Sigmoid colon (tissue), 4 donors: ENCODE results near the gene CYB5R3.

ENCODE experiments used
- CTCF ChIP-seq, 4 experiments: fragments of 450-650 bp in 3 of 4; fragments of 200-600 bp in 1 of 4; IDR thresholded peaks; one replicate each; pipeline ENCODE4 v1.5.1; 2016 to 2019; ENCODE audit warnings: antibody characterized with exemption in 4 of 4, mild to moderate bottlenecking in 3 of 4, moderate library complexity in 2 of 4
- EP300 ChIP-seq, 4 donors: sonication (generic); formaldehyde crosslinking; IDR thresholded peaks; one replicate each; pipeline ENCODE4 v1.6.1; 2017; ENCODE audit warnings: antibody characterized with exemption in 4 of 4

- TF ChIP-seq CTCF (IDR thresholded peaks at IDR 0.05) (no peak), EP300 (IDR thresholded peaks at IDR 0.05) (no peak)
Observed at GRCh38 chr22:42612336-42612735, 36.9 kb downstream of the CYB5R3 start.
